Activated T-helper 9 cell treated with anti-CD3 and anti-CD28 coated beads, Interleukin-2, amount 50 U/mL, for 16 hours (primary cell): ENCODE results near the gene PLA2G4D.

ENCODE experiments used
- DNase-seq: peaks from one replicate; pipeline ENCODE4 v3.0.0-alpha.2; 2020; ENCODE audit warnings: low read depth

PLA2G4D gene, protein sequence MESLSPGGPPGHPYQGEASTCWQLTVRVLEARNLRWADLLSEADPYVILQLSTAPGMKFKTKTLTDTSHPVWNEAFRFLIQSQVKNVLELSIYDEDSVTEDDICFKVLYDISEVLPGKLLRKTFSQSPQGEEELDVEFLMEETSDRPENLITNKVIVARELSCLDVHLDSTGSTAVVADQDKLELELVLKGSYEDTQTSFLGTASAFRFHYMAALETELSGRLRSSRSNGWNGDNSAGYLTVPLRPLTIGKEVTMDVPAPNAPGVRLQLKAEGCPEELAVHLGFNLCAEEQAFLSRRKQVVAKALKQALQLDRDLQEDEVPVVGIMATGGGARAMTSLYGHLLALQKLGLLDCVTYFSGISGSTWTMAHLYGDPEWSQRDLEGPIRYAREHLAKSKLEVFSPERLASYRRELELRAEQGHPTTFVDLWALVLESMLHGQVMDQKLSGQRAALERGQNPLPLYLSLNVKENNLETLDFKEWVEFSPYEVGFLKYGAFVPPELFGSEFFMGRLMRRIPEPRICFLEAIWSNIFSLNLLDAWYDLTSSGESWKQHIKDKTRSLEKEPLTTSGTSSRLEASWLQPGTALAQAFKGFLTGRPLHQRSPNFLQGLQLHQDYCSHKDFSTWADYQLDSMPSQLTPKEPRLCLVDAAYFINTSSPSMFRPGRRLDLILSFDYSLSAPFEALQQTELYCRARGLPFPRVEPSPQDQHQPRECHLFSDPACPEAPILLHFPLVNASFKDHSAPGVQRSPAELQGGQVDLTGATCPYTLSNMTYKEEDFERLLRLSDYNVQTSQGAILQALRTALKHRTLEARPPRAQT

GRCh38 chr15:42094512-42094963 lies at the start of gene PLA2G4D:
PLA2G4D (minus strand) TSS chr15:42094562; CDS start chr15:42094459, 103 bp downstream.
- no peak for DNase-seq

DNA sequence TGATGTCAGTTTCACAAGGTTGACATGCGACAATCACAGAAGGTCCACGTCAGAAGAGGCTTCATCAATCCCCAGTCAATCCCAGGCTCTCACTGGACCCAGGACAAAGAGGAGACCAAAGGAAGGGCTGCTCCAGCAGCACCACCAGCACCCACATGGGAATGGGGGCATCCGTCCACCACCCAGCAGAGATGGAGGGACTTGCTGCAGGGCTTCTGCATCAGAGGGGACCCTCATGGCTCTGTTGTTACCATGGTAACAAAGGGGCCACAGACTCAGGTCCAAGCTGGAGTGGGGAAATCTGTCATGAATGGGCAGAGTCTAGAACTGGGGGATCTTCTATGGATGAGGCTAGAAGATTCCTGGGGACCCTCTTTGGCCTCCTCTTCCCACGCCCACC lies 49.0 kb upstream of the PLA2G4D start:
- DNase-seq = no peak

DNA sequence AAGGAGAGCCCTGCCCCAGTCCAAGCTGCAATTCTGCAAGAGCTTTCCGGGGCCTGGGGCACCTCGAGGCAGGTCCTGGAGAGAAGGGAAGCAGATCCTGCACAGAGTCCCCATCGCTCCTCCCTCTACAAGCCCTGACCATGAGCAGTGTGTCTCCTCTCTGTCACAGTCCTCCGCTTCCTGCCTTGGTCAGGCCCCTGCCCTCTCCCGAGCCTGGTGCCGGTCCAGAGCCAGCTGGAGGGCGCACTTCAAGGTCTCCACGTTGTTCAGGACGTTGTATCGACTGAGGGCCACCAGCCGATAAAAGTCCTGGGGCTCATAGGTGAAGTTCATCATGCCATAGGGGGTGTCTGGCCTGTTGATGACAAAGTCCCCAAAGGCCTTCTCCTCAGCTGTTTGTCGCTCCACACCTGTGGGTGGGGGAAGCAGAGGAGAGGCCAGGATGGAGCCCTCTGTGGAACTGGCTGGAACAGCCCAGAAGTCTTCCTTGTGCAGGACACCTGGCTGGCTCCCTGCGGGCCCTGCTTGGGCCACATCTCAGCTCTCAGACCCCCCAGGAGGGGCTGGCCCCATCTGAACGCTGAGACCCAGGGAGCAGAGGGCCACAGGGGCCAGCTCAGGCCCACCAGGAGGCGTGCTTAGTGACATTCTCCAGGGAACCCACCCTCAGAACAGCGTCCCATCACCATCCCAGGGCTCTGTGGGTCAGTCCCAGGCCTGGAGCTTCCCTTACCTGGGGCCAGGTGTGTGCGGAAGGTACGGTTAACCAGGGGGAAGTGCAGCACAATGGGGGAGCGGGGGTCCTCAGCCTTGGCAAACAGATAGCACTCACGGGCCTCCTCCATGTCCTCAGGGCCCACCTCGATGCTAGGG lies 47.7 kb upstream of the PLA2G4D start:
- DNase-seq = no peak

- no peak for DNase-seq
These were observed 46.9 kb upstream of the PLA2G4D start for GRCh38 chr15:42141246-42141645.

DNA sequence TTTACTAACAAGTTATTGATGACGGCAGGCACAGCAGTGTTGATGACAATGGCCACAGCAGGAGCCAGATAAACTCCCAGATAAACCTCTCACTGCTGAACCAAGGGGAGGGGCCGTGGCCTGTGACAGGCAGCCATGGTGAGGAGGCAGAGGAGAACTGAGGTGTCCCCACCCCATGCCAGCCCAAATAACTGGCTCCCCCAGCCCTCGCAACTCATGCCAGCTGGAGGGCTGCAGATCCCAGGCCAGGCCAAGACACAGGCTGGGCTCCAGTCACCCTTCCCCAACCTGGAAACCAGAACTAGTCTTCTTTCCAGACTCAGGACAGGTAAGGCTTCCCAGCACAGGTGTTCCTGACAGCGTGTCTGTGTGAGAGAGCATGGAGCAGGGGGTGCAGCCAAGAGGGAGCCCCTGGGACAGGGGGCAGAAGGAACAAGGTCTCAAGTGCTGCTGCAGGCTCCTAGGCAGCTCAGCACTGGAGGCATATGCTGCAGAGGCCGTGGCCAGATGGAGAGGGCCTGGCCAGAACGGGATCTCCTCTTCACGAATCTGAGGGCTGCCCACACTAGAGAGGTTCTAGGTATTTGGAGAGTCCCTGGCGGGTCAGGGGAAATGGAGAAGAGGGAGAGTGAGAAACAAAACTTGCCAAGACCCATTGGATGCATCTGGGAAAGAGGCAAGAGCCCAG lies 46.2 kb upstream of the PLA2G4D start:
- DNase-seq = no peak

GRCh38 chr15:42139596-42139995 lies 45.2 kb upstream of the PLA2G4D start:
- DNase-seq = no peak

GRCh38 chr15:42138968-42139386 lies 44.6 kb upstream of the PLA2G4D start:
- DNase-seq = no peak

DNA sequence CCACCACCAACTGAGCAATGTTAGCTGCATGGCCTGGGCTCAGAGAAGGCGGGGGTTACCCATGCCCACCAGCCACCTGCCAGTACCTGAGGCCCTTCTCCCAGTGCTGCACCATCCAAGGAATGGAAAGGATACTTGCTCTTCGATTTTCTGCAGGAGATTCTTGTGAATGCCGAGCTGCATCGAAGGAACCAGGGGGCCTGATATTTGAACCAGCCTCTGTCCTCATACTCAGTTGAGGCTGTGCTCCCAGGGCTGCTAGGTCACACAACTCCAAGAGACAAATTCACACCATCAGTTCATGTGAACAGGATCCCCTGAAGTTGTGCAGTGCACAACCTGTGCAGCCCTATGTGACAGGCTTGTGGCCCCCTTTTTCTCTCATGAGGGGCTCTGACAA lies 44.0 kb upstream of the PLA2G4D start:
- no peak for DNase-seq

- no peak for DNase-seq
These were observed 43.3 kb upstream of the PLA2G4D start for GRCh38 chr15:42137461-42138261.

- no peak for DNase-seq
These were observed 42.2 kb upstream of the PLA2G4D start for GRCh38 chr15:42136513-42136912.

DNA sequence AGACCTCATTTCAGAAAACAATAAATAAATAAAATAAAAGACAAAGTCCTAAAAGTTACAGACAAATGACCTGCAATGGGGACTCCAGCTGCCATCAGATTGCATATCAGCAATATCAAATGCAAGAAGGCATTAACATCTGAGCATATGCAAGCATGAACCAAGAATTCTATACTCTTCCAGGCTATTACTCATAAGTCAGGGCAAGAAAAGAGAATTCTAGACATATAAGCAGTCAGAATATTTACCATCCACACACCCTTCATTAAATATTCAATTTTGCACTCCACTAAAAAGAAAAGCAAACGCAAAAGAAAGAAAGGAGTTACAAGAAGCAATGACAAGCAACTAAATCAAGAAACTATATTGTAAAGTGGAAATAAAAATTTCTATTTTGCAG lies 41.0 kb upstream of the PLA2G4D start:
- DNase-seq = no peak

DNA sequence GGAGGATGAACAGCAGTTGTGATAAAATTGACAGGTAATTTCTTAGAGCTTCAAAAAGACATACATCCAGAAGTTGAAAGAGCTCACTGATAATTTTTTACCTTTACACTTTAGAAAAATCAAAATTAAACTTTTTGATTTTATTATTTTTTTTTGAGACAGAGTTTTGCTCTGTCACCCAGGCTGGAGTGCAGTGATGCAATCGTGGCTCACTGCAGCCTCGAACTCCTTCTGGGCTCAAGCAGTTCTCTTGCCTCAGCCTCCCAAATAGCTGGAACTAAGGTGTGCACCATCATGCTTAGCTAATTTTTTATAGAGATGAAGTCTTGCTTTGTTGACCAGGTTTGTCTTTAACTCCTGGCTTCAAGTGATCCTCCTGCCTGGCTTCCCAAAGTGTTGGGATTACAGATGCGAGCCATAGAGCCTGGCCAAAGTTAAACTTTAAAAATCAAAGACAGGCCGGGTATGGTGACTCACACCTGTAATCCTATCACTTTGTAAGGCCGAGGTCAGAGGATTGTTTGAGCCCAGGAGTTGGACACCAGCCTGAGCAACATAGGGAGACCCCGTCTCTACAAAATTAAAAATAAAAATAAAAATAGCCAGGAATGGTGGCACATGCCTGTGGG lies 40.4 kb upstream of the PLA2G4D start:
- no peak for DNase-seq

DNA sequence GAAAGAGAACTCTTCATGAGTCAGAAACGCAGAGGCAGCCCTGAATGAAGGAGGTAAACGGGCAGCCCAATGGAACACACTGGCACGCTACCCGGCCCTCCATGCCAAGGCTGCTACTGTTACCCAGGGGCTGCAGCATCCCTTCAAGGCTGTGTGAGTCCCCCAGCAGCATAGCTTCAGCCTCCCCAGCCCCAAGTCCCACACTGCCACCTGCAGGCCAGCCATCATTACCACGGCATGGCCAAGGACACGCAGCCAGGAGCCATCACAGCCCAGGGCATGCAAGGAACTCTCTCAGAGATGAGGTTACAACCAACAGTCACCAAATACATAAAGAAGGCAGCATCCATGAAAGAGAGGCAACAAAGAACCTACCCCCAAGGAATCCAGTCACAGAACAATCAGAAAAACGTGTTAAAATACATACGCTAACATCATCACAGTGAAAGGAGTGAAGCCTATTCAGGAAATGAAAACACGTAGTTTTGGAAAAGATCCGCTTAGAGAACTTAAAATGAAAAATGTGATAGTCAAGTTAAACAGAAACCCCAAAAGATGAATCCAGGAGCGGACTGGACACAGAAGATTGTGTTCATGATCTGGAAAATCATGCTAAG lies 39.6 kb upstream of the PLA2G4D start:
- peak; percentile 24 for DNase-seq

- no peak for DNase-seq
These were observed 39.0 kb upstream of the PLA2G4D start for GRCh38 chr15:42133356-42133755.

DNA sequence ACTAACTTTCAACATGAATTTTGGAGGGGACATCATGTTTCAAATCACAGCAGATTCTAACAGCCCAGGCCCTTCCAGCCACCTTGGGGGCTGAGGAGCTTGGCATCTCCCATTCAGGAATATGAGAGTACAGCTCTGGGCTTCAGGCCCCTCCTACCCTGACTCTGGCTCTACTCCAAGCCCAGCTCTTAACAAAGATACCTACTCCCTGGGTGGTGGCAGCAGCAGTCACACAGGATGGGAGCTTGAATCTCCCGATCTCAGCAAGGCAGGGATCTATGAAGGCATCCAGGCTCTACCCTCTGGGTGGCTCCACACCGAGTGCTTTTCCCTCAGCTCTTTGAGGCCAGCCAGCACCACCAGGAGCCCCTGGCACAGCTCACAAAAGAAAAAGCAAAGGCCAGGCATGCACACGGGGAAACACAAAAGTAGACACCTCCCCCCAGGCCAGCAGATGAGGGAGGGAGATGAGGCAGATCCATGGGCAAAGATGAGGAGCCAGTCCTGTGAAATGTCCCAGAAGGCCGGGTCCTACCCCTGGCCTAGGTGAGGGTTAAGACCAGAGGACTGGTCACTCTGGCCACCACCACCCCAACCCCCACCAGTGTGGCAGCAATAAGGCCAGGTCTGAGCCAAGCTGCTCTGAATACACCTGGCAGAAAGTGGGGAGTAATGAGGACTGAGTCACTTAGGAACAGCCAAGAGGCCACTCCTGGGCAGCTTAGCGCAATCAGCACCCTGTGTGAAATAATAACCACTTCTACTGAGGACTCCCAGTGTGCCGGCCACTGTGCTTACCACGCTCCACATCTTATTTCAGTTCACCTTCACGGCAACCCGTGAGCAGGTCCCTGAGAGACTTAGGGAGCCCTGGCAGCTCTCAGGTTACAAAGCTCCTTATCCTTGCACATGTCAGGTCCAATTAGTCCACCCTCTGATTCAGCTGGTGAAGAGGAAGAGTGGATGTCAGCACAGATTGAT lies 37.8 kb upstream of the PLA2G4D start:
- DNase-seq = no peak

GRCh38 chr15:42131006-42131405 lies 36.6 kb upstream of the PLA2G4D start:
- DNase-seq = no peak

GRCh38 chr15:42130246-42130986 lies 36.1 kb upstream of the PLA2G4D start:
- no peak for DNase-seq

- no peak for DNase-seq
These were observed 35.0 kb upstream of the PLA2G4D start for GRCh38 chr15:42129364-42129763.
